HG03159 (cell line): ENCODE results near the gene PALS2.
A peak's percentile ranks its signal among the peaks of the same experiment; 100 is the strongest.

ENCODE experiments used
- ATAC-seq: cut with Tn5 transposase; IDR thresholded peaks from one replicate; pipeline ENCODE4 v1.9.1; 2021; ENCODE audit warnings: mild to moderate bottlenecking, moderate library complexity; ENCODE audit not compliant: unreplicated experiment

Gene PALS2, protein sequence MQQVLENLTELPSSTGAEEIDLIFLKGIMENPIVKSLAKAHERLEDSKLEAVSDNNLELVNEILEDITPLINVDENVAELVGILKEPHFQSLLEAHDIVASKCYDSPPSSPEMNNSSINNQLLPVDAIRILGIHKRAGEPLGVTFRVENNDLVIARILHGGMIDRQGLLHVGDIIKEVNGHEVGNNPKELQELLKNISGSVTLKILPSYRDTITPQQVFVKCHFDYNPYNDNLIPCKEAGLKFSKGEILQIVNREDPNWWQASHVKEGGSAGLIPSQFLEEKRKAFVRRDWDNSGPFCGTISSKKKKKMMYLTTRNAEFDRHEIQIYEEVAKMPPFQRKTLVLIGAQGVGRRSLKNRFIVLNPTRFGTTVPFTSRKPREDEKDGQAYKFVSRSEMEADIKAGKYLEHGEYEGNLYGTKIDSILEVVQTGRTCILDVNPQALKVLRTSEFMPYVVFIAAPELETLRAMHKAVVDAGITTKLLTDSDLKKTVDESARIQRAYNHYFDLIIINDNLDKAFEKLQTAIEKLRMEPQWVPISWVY

GRCh38 chr7:24572997-24573553 lies at the start of gene PALS2:
TSS of gene PALS2 (plus strand) at chr7:24573452. CDS start at chr7:24623668, 50,216 bp downstream.
- ATAC-seq, result peak; percentile 50

GRCh38 chr7:24531255-24531654 lies 42.0 kb upstream of the PALS2 start:
- no peak for ATAC-seq

DNA sequence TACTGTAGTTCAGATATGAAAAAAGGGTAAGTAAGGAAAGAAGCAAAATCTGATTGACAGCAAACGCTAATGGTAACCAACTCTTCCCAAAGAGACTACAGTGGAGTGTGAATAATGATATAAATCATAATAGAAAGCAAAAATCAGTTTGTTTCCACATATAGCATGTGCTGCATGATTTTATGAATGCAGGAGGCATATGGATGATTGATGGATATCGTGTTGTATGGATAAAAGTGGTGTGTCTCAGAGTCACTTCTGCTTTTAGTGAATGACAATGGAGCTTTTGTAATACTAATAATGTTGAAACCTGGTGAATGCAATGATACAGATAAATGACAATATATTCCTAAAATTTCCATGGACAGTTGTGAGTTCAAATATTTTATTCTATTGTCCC lies 36.6 kb upstream of the PALS2 start:
- ATAC-seq, result no peak

GRCh38 chr7:24540956-24541355 lies 32.3 kb upstream of the PALS2 start:
- no peak for ATAC-seq

- ATAC-seq, result no peak
These were observed 28.0 kb upstream of the PALS2 start for GRCh38 chr7:24545215-24545614.

DNA sequence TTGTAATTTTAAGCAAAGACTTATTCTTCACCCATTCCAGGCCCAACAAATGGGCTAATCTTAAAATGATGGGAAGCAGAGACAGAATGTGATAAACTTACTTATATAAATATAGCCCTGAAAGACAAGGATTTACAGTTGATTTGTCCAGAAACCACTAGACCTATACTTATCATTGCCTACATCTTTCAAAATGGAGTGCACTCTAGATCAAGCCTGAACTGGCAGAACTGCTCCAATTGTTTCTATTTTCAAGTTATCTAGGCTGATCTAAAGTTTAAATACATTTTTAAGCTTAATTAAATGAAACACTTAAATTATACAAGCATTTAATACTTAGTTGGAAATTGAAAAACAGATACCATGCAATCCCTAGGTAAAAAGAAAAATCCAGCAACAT lies 24.9 kb upstream of the PALS2 start:
- ATAC-seq, result no peak

GRCh38 chr7:24549991-24550390 lies 23.3 kb upstream of the PALS2 start:
- ATAC-seq, result no peak

- no peak for ATAC-seq
These were observed 18.1 kb upstream of the PALS2 start for GRCh38 chr7:24555184-24555583.

- ATAC-seq, result no peak
These were observed 17.5 kb upstream of the PALS2 start for GRCh38 chr7:24555719-24556118.

DNA sequence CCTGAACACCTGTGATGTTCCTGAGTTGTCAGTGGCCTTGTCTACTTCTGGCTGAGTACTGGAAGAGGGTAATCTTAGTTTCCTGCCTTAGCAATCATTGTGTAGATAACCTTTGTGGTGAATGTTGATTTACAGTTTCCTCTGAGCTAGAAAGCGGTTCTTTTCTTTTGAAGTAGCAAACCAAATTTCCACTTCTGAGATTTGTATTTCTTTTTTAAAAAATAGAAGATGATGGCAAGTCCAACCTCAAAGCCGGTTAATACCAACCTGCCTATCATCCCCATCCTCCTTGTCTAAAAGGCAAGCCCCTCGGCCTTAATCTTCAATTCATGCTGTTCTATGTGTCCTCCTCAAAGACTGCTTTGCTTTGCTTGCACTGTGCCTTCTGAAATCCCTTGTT lies 12.5 kb upstream of the PALS2 start:
- ATAC-seq, result no peak

- ATAC-seq, result no peak
These were observed 7.0 kb upstream of the PALS2 start for GRCh38 chr7:24566274-24566673.

DNA sequence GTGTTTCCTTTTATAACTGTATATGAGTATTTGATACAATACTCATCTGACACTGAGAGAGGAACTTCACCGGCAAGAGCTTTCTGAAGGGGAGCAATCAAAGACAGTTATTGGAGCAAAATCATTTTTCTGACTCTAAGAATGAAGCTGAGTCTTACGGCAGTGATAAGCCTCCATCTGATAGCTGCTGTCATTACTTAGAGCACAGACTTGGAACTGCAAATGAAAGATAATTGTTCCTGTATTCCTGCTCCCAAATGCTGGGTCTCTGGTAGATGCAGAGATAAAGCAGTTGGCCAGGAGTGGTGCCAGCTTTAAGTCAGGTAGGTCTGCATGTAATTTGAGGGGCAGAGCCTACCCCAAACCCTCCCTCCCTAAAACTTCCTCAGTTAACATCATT lies 2.3 kb upstream of the PALS2 start:
- ATAC-seq, result no peak

- no peak for ATAC-seq
These were observed 1.2 kb upstream of the PALS2 start for GRCh38 chr7:24572016-24572392.

DNA sequence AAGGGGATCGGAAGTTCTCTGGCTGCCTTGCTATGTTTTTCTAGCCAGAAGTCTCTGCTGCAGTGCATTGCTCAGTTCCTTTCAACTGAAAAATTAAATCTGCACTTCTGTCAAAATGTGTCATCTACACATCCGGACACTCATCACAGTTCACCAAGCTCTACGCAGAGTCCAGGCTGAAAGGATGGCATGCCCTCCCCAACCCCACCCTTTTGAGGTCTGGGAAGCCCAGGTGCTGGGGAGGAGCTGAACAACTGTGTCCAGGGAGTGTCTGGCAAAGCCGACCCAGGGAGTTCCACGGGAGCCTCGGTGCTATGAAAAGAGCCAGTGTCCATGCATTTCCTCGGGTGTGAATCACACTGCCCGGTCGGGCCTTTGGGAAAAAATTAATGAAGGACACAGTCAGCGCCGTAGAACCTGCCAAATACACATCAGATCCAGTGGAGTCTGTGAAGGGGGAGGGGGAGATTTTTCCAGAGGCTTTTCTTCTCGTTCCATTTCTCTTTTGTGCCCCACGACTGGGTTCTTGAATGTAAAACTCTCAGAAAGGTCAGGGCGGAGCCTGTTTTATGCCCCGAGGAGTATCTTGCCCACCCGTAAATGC lies 757 bp upstream of the PALS2 start:
- ATAC-seq, result no peak

- peak; percentile 32 for ATAC-seq
These were observed 494 bp downstream of the PALS2 start for GRCh38 chr7:24573554-24574338.

DNA sequence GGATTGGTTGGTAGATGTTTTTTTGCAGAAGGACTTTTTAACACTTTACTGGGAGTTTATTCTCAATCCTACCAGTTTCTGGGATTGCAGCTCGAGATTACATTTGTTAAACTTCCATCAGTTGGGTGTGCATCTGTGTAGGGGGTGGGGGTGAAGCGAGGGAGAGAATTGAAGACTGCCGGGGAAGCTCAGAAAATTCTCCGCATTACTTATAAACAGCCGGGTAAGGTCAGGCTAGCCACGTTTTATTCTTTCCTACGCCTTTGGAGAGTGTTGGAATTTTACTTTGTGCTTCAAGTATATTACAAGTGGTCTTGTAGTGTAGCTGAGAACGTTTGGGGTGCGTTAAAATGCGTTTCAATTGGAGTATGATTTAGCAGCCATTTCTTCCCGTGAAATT lies 1.1 kb downstream of the PALS2 start:
- no peak for ATAC-seq

- no peak for ATAC-seq
These were observed 1.7 kb downstream of the PALS2 start for GRCh38 chr7:24574950-24575349.

DNA sequence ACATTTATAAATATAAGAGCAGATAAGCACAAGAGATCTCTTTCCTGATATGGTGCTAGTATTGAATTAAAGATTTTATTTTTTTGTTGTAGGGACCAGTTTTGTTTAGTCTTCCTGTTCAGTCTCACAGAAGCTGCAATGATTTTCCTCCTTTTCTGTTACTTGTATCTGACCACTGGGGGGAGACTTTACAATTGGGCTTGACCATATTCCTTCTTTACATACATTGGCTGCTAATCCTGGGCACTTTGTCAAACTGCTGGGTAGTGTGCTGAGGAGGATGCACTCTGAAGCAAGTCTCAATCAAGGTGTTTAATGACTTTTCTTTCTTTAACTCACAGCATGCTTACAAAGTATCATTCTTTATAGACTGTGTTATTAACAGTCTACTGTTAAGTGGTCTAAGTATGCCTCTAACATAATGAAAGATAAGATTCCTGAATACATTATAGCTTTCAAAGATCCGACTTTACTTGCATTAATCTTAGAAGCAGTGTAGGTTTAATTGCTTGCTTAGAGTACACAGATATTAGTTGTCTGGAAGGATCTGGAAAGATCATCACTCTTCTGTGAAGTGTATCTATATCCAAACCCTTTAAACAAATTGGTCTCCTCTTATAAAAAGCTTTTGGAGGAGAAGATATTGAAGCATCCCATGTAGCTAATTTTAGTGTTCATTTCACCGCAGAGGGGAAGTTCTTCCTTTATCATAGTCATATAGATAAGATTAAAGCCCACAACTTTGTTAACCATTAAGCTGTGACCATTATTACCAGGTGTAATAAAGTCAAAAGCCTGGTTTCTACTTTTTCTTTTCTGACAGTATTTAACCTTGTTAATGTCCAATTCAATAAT lies 3.1 kb downstream of the PALS2 start:
- ATAC-seq, result peak; percentile 22

GRCh38 chr7:24578052-24578451 lies 4.8 kb downstream of the PALS2 start:
- ATAC-seq, result no peak

- no peak for ATAC-seq
These were observed 7.2 kb downstream of the PALS2 start for GRCh38 chr7:24580283-24580946.
